Large intestine (tissue), 3 donors: ENCODE results near the gene TTI1. TPM values are rescaled to one million over a fixed set of nuclear protein-coding genes. Genes with fewer than 3 reads are reported as not detected.
"Not testable (repeated sequence)": the region's sequence is repeated elsewhere in the genome, so short reads cannot be mapped to it uniquely, and the experiment has no call there.

Experiments
- DNase-seq, 2 donors: peaks; one replicate each; pipeline versions ENCODE4 v3.0.0 to v3.0.0-alpha.2; 2013
- H3K27ac ChIP-seq: one replicate; pipeline ENCODE4 v1.5.1; 2013; ENCODE audit warnings: low read length
- H3K27me3 ChIP-seq: 2 replicates; pipeline ENCODE4 v1.6.1; 2013; ENCODE audit warnings: low read length; ENCODE audit not compliant: control insufficient read depth, insufficient read depth
- H3K36me3 ChIP-seq: 2 replicates; pipeline ENCODE4 v1.6.1; 2013; ENCODE audit warnings: low read length; ENCODE audit not compliant: control insufficient read depth, insufficient read depth
- H3K4me1 ChIP-seq: one replicate; pipeline ENCODE4 v1.6.1; 2013; ENCODE audit warnings: low read length; ENCODE audit not compliant: control insufficient read depth, insufficient read depth
- H3K4me3 ChIP-seq: one replicate; pipeline ENCODE4 v1.5.1; 2013; ENCODE audit warnings: low read length
- H3K9me3 ChIP-seq: one replicate; pipeline ENCODE4 v1.6.1; 2013; ENCODE audit warnings: mild to moderate bottlenecking, low read depth, low read length, moderate library complexity; ENCODE audit not compliant: control insufficient read depth
- WGBS: methylation state at CpG from one replicate; pipeline ENCODE4 v1.1.5; 2013; ENCODE audit warnings: low lambda C conversion rate; ENCODE audit not compliant: insufficient coverage; 5-methylcytosine and 5-hydroxymethylcytosine counted together
- polyA plus RNA-seq: library from polyadenylated mRNA; unstranded; fragments of 120-200 nt; gene quantifications from one replicate; pipeline ENCODE4 v1.2.1, GENCODE V29; 2013

TTI1 gene
- polyA plus RNA-seq, 1 donor = 20.3 TPM

- WGBS = no CpG with 5 or more reads among the region's 6 CpGs
These were observed 64.3 kb downstream of the TTI1 start for GRCh38 chr20:37968841-37969401.

GRCh38 chr20:37963483-37963882, 69.8 kb downstream of the TTI1 start:
- H3K27ac ChIP-seq, DNase-seq, H3K36me3 ChIP-seq, H3K9me3 ChIP-seq, H3K4me1 ChIP-seq, H3K4me3 ChIP-seq, H3K27me3 ChIP-seq: not testable (repeated sequence)
- WGBS = 100% methylated on average over 1 of the region's 2 CpGs

More at GRCh38 chr20:37968841-37969401, 64.3 kb downstream of the TTI1 start:
- no peak overlapping the region for H3K27ac ChIP-seq
- DNase-seq = no peak
- H3K36me3 ChIP-seq = no peaks in the 10 kb centered on the region
- no peaks in the 10 kb centered on the region for H3K4me1 ChIP-seq
- no peak overlapping the region for H3K4me3 ChIP-seq
- no peaks in the 10 kb centered on the region for H3K27me3 ChIP-seq
- no peaks in the 10 kb centered on the region for H3K9me3 ChIP-seq

GRCh38 chr20:37961066-37961465, 72.2 kb downstream of the TTI1 start:
- Histone ChIP-seq H3K4me1 (no peaks in the 10 kb centered on the region), H3K9me3 (no peaks in the 10 kb centered on the region), H3K27ac (no peak overlapping the region), H3K36me3 (no peaks in the 10 kb centered on the region), H3K27me3 (no peaks in the 10 kb centered on the region), H3K4me3 (no peak overlapping the region)
- WGBS = 83% methylated on average over 1 of the region's 1 CpG
- no peak for DNase-seq

- Histone ChIP-seq H3K4me1 (no peaks in the 10 kb centered on the region), H3K9me3 (no peaks in the 10 kb centered on the region), H3K36me3 (no peaks in the 10 kb centered on the region), H3K27me3 (no peaks in the 10 kb centered on the region), H3K27ac (no peak overlapping the region), H3K4me3 (no peak overlapping the region)
- WGBS = no CpG with 5 or more reads among the region's 2 CpGs
- DNase-seq = no peak
These were observed 74.3 kb downstream of the TTI1 start for GRCh38 chr20:37958856-37959520.

- Histone ChIP-seq H3K4me1 (no peaks in the 10 kb centered on the region), H3K4me3 (no peak overlapping the region), H3K27ac (no peak overlapping the region), H3K36me3 (no peaks in the 10 kb centered on the region), H3K27me3 (no peaks in the 10 kb centered on the region), H3K9me3 (no peaks in the 10 kb centered on the region)
- 41% methylated on average over 2 of the region's 3 CpGs for WGBS
- no peak for DNase-seq
These were observed 77.1 kb downstream of the TTI1 start for GRCh38 chr20:37956107-37956585.

- H3K4me3 ChIP-seq = no peak overlapping the region
- no peak for DNase-seq
- H3K4me1 ChIP-seq = no peaks in the 10 kb centered on the region
- H3K27me3 ChIP-seq = no peaks in the 10 kb centered on the region
- WGBS = no CpG with 5 or more reads among the region's 7 CpGs
- H3K9me3 ChIP-seq = no peaks in the 10 kb centered on the region
- H3K36me3 ChIP-seq = no peaks in the 10 kb centered on the region
- H3K27ac ChIP-seq = no peak overlapping the region
These were observed 77.7 kb downstream of the TTI1 start for GRCh38 chr20:37955511-37955910.

- H3K27ac ChIP-seq = no peak overlapping the region
- no peaks in the 10 kb centered on the region for H3K36me3 ChIP-seq
- no peaks in the 10 kb centered on the region for H3K9me3 ChIP-seq
- no peaks in the 10 kb centered on the region for H3K4me1 ChIP-seq
- H3K27me3 ChIP-seq = no peaks in the 10 kb centered on the region
- 83% methylated on average over 2 of the region's 14 CpGs for WGBS
- no peak overlapping the region for H3K4me3 ChIP-seq
- peak in 1 of 2 donors; percentile 43 for DNase-seq
These were observed 78.6 kb downstream of the TTI1 start for GRCh38 chr20:37954626-37955025.

- Histone ChIP-seq H3K27me3 (no peaks in the 10 kb centered on the region), H3K4me3 (no peak overlapping the region), H3K36me3 (no peaks in the 10 kb centered on the region), H3K9me3 (no peaks in the 10 kb centered on the region), H3K27ac (no peak overlapping the region), H3K4me1 (no peaks in the 10 kb centered on the region)
- peak; percentile 36 to 78 for DNase-seq
- WGBS = no CpG with 5 or more reads among the region's 5 CpGs
These were observed 79.1 kb downstream of the TTI1 start for GRCh38 chr20:37954190-37954589.

GRCh38 chr20:37948956-37949355, 84.3 kb downstream of the TTI1 start:
- no peak overlapping the region for H3K4me3 ChIP-seq
- WGBS = no CpG with 5 or more reads among the region's 11 CpGs
- no peaks in the 10 kb centered on the region for H3K36me3 ChIP-seq
- DNase-seq = no peak
- H3K27me3 ChIP-seq = no peaks in the 10 kb centered on the region
- H3K27ac ChIP-seq = no peak overlapping the region
- H3K9me3 ChIP-seq = no peaks in the 10 kb centered on the region
- H3K4me1 ChIP-seq = no peaks in the 10 kb centered on the region

- no peaks in the 10 kb centered on the region for H3K27me3 ChIP-seq
- no peaks in the 10 kb centered on the region for H3K4me1 ChIP-seq
- WGBS = no CpG with 5 or more reads among the region's 6 CpGs
- no peak overlapping the region for H3K27ac ChIP-seq
- H3K4me3 ChIP-seq = no peak overlapping the region
- no peaks in the 10 kb centered on the region for H3K36me3 ChIP-seq
- no peaks in the 10 kb centered on the region for H3K9me3 ChIP-seq
- no peak for DNase-seq
These were observed 85.3 kb downstream of the TTI1 start for GRCh38 chr20:37947943-37948342.

GRCh38 chr20:37946946-37947345, 86.3 kb downstream of the TTI1 start:
- Histone ChIP-seq H3K27me3 (no peaks in the 10 kb centered on the region), H3K36me3 (no peaks in the 10 kb centered on the region), H3K27ac (no peak overlapping the region), H3K9me3 (no peaks in the 10 kb centered on the region), H3K4me3 (no peak overlapping the region), H3K4me1 (no peaks in the 10 kb centered on the region)
- DNase-seq = no peak
- WGBS = 92% methylated on average over 2 of the region's 5 CpGs
